AG10803 (cell line): Measurements from ENCODE around the gene RPUSD2.

Experiments used
- DNase-seq: peaks from one replicate; pipeline ENCODE4 v3.0.0; 2010; ENCODE audit warnings: low read depth
- H3K4me3 ChIP-seq: 2 replicates; pipeline ENCODE4 v1.5.1; 2011; ENCODE audit warnings: mild to moderate bottlenecking, low read length, control low read depth
- TF ChIP-seq, protein P1 (sequence below): conservative IDR thresholded peaks from 2 replicates; pipeline ENCODE4 v1.5.1; 2011; ENCODE audit warnings: mild to moderate bottlenecking, low read length, control low read depth, inconsistent platforms

Gene RPUSD2

DNA sequence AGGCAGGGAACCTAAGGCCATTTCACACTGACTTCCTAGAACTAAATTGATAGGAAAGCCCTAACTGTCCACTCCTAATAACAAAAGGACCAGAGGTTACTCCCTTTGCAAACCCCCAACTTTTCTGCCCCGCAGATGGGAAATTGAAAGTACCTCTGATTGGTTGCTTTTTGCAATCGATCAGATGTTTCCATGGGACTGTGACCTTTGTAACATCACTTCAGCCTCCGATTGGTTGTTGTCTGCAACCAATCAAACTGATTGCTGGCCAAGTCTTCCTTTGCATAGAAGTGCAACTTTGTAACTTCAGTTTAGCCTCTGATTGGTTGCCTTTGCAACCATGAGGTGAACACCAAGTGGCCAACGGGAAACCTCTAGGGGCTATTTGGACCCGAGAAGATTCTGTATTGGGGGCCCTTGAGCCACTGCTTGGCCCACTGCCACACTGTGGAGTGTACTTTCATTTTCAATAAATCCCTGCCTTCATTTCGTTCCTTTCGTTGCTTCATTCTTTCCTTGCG, 13.7 kb downstream of the RPUSD2 start:
- peak; percentile 57 for DNase-seq
- peak overlapping the region; percentile 22; the same call in 1 of the 2 replicates for H3K4me3 ChIP-seq
- TF ChIP-seq, protein P1, sequence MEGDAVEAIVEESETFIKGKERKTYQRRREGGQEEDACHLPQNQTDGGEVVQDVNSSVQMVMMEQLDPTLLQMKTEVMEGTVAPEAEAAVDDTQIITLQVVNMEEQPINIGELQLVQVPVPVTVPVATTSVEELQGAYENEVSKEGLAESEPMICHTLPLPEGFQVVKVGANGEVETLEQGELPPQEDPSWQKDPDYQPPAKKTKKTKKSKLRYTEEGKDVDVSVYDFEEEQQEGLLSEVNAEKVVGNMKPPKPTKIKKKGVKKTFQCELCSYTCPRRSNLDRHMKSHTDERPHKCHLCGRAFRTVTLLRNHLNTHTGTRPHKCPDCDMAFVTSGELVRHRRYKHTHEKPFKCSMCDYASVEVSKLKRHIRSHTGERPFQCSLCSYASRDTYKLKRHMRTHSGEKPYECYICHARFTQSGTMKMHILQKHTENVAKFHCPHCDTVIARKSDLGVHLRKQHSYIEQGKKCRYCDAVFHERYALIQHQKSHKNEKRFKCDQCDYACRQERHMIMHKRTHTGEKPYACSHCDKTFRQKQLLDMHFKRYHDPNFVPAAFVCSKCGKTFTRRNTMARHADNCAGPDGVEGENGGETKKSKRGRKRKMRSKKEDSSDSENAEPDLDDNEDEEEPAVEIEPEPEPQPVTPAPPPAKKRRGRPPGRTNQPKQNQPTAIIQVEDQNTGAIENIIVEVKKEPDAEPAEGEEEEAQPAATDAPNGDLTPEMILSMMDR: no peak

- TF ChIP-seq, protein P1: no peak
- H3K4me3 ChIP-seq: no peak overlapping the region
- no peak for DNase-seq
Observed at GRCh38 chr15:40584191-40584590, 15.1 kb downstream of the RPUSD2 start.

DNA sequence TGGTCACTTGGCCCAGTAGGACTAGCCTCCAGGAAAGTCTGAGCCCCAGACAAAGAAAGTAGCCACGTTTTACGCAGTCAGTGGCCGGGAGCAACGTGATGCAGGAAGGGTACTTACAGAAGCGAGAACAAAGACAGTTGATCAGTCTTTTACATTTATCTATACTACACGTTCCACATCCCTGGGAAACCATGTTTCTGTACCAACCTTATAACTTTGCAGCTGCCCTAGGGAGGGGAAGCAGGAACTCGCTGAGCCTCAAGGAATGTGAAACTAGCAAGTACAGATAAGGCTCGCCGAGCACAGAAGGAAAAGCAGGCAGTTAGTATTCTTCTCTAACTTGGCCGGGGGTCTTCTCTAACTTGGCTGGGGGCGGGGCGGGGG, 21.6 kb downstream of the RPUSD2 start:
- H3K4me3 ChIP-seq: no peak overlapping the region
- DNase-seq: no peak
- TF ChIP-seq, protein P1: no peak

GRCh38 chr15:40591389-40591788, 22.3 kb downstream of the RPUSD2 start:
- TF ChIP-seq, protein P1: no peak
- DNase-seq: no peak
- H3K4me3 ChIP-seq: no peak overlapping the region

DNA sequence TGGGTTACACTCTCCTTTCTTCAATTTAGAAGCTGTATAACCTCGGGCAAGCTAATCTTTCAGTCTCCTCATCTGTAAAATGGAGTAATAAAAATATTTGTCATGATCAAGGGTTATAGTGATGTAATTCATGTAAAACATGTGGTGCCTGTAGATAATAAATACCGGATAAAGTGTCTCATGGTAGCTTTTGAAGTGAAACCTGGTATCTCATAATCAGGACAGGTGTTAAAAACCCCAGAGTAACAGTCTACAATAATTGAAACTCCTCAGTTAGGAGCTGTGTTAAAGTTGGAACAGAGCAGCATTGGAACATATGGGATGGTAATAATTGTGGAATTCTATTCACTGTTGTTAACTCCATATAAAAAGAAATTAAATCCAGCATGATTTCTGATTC, 24.1 kb downstream of the RPUSD2 start:
- TF ChIP-seq, protein P1: no peak
- DNase-seq: no peak
- H3K4me3 ChIP-seq: no peak overlapping the region

DNA sequence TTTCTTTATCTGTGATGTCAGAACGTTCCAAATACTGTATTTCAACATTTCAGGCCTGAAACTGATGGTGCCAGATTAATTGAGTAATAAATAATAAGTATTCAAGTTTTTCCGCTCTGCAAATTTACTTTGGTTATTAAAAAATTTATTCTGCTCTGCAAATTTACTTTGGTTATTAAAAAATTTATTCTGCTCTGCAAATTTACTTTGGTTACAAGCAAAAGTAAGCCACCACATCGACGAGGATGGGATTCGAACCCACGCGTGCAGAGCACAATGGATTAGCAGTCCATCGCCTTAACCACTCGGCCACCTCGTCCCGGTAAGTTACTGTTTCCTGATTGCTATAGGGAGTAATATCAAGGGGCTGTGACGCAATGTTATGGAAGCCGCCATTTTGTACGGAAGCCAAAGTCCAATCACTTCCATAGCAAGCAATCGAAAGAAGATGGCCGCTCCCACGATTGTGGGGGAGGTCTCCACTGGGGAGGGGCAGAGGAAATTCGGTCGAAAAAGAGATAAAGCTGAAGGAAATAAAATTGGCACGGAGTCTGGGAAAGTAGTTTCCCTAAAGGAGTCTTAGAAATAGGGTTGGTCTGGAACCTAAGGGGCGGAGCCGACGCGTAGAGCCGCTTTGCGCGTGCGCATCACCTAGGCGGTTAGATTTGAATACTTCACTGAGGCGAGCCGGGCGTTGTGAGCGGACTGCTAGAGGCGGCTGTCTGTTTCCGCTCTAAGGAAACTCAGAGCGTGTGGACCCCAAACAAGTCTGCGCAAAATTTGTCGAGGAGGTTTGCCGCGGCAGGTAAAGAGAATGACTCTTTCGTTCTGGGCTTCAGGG, 24.7 kb downstream of the RPUSD2 start, which contains the start of gene KNL1:
Gene KNL1, plus strand, starts transcription at position 662 of the 841 bp plus-strand sequence. CDS start 8,683 bp downstream, outside the sequence.
- TF ChIP-seq, protein P1: no peak
- DNase-seq: peak; percentile 91
- peak within 1 kb of the TSS; percentile 89 for H3K4me3 ChIP-seq

- peak; percentile 41 for DNase-seq
- peak overlapping the region; percentile 89 for H3K4me3 ChIP-seq
- TF ChIP-seq, protein P1: peak; percentile 16
Observed at GRCh38 chr15:40594429-40594836, 25.3 kb downstream of the RPUSD2 start.
